ENCODE data around the gene PEX7.
"Not testable (repeated sequence)": the region's sequence is repeated elsewhere in the genome, so short reads cannot be mapped to it uniquely, and the experiment has no call there.

The PEX7 gene

GRCh38 chr6:136787726-136788068 lies 34.7 kb upstream of the PEX7 start:
- no peaks in the 10 kb centered on the region for H3K27me3 ChIP-seq (replicated peaks; ENCODE audit: insufficient read depth, low read length)
- 0 out of 2 replicates have a peak, but pooled peaks cover 6% of the 10 kb centered on the region for H3K36me3 ChIP-seq (replicated peaks; ENCODE audit: insufficient read depth, low read length)
- no peak overlapping the region for H3K27ac ChIP-seq (ENCODE audit: low read length)
- H3K4me3 ChIP-seq (ENCODE audit: low read length) = no peak overlapping the region
- no peak overlapping the region for H3K9ac ChIP-seq (ENCODE audit: low read length)
- peaks cover 15% of the 10 kb centered on the region for H3F3A ChIP-seq (ENCODE audit: insufficient read depth, low read length)
- no peak overlapping the region for H2AFZ ChIP-seq (ENCODE audit: low read length)
- H3K79me2 ChIP-seq (ENCODE audit: low read length) = peaks cover 84% of the 10 kb centered on the region
- H3K9me2 ChIP-seq (replicated peaks; ENCODE audit: insufficient read depth, low read length) = no peaks in the 10 kb centered on the region
- no peaks in the 10 kb centered on the region for H3K9me3 ChIP-seq (replicated peaks; ENCODE audit: insufficient read depth, low read length)
- no peak overlapping the region for H3K4me2 ChIP-seq (ENCODE audit: low read depth, low read length)
- H3K4me1 ChIP-seq (ENCODE audit: low read length) = peaks cover 45% of the 10 kb centered on the region
- no peak for TF ChIP-seq EZH2 (optimal IDR thresholded peaks at IDR 0.05; ENCODE audit: low read depth, low read length)
- no peak for DNase-seq
- H4K20me1 ChIP-seq (ENCODE audit: insufficient read depth, low read length) = no peaks in the 10 kb centered on the region; the same call in 1 of the 2 replicates

GRCh38 chr6:136788069-136788902 lies 34.1 kb upstream of the PEX7 start:
- H3F3A ChIP-seq (ENCODE audit: insufficient read depth, low read length) = peaks cover 19% of the 10 kb centered on the region
- TF ChIP-seq, protein P1, sequence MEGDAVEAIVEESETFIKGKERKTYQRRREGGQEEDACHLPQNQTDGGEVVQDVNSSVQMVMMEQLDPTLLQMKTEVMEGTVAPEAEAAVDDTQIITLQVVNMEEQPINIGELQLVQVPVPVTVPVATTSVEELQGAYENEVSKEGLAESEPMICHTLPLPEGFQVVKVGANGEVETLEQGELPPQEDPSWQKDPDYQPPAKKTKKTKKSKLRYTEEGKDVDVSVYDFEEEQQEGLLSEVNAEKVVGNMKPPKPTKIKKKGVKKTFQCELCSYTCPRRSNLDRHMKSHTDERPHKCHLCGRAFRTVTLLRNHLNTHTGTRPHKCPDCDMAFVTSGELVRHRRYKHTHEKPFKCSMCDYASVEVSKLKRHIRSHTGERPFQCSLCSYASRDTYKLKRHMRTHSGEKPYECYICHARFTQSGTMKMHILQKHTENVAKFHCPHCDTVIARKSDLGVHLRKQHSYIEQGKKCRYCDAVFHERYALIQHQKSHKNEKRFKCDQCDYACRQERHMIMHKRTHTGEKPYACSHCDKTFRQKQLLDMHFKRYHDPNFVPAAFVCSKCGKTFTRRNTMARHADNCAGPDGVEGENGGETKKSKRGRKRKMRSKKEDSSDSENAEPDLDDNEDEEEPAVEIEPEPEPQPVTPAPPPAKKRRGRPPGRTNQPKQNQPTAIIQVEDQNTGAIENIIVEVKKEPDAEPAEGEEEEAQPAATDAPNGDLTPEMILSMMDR (IDR thresholded peaks at IDR 0.05; ENCODE audit: low read length) = no peak
- no peak for TF ChIP-seq EZH2phosphoT487 (IDR thresholded peaks at IDR 0.05; ENCODE audit: low read length)
- no peak for TF ChIP-seq EZH2 (optimal IDR thresholded peaks at IDR 0.05; ENCODE audit: low read depth, low read length)
- H3K4me1 ChIP-seq (ENCODE audit: low read length) = peaks cover 45% of the 10 kb centered on the region
- no peak overlapping the region for H3K4me3 ChIP-seq (ENCODE audit: low read length)
- peaks cover 79% of the 10 kb centered on the region for H3K79me2 ChIP-seq (ENCODE audit: low read length)
- DNase-seq = no peak
- no peaks in the 10 kb centered on the region for H3K9me2 ChIP-seq (replicated peaks; ENCODE audit: insufficient read depth, low read length)
- no peaks in the 10 kb centered on the region for H3K27me3 ChIP-seq (replicated peaks; ENCODE audit: insufficient read depth, low read length)
- H3K36me3 ChIP-seq (replicated peaks; ENCODE audit: insufficient read depth, low read length) = 0 out of 2 replicates have a peak, but pooled peaks cover 6% of the 10 kb centered on the region
- no peak overlapping the region for H3K27ac ChIP-seq (ENCODE audit: low read length)
- H3K4me2 ChIP-seq (ENCODE audit: low read depth, low read length) = no peak overlapping the region
- no peaks in the 10 kb centered on the region for H3K9me3 ChIP-seq (replicated peaks; ENCODE audit: insufficient read depth, low read length)
- H4K20me1 ChIP-seq (ENCODE audit: insufficient read depth, low read length) = no peaks in the 10 kb centered on the region; the same call in 1 of the 2 replicates
- H2AFZ ChIP-seq (ENCODE audit: low read length) = no peak overlapping the region
- no peak overlapping the region for H3K9ac ChIP-seq (ENCODE audit: low read length)

- H3K9me3 ChIP-seq (replicated peaks; ENCODE audit: insufficient read depth, low read length); H2AFZ ChIP-seq (ENCODE audit: low read length); H3K4me2 ChIP-seq (ENCODE audit: low read depth, low read length); H4K20me1 ChIP-seq (ENCODE audit: insufficient read depth, low read length); DNase-seq; H3K9me2 ChIP-seq (replicated peaks; ENCODE audit: insufficient read depth, low read length); H3K27me3 ChIP-seq (replicated peaks; ENCODE audit: insufficient read depth, low read length); H3K36me3 ChIP-seq (replicated peaks; ENCODE audit: insufficient read depth, low read length); H3K9ac ChIP-seq (ENCODE audit: low read length); H3K27ac ChIP-seq (ENCODE audit: low read length); H3K4me3 ChIP-seq (ENCODE audit: low read length): not testable (repeated sequence)
- Histone ChIP-seq H3F3A (ENCODE audit: insufficient read depth, low read length) (peaks cover 21% of the 10 kb centered on the region), H3K4me1 (ENCODE audit: low read length) (peaks cover 34% of the 10 kb centered on the region), H3K79me2 (ENCODE audit: low read length) (peaks cover 68% of the 10 kb centered on the region)
These were observed 33.0 kb upstream of the PEX7 start for GRCh38 chr6:136789440-136789839.

- Histone ChIP-seq H3K9ac (ENCODE audit: low read length) (peak overlapping the region; percentile 72), H3K79me2 (ENCODE audit: low read length) (peaks cover 56% of the 10 kb centered on the region), H3K4me3 (ENCODE audit: low read length) (peak overlapping the region; percentile 97), H3K4me2 (ENCODE audit: low read depth, low read length) (peak overlapping the region; percentile 62), H3K9me2 (replicated peaks; ENCODE audit: insufficient read depth, low read length) (no peaks in the 10 kb centered on the region), H4K20me1 (ENCODE audit: insufficient read depth, low read length) (no peaks in the 10 kb centered on the region; the same call in 1 of the 2 replicates), H3K27ac (ENCODE audit: low read length) (peak overlapping the region; percentile 76; the same call in 1 of the 2 replicates), H3K36me3 (replicated peaks; ENCODE audit: insufficient read depth, low read length) (no peaks in the 10 kb centered on the region), H3K9me3 (replicated peaks; ENCODE audit: insufficient read depth, low read length) (no peaks in the 10 kb centered on the region), H3K27me3 (replicated peaks; ENCODE audit: insufficient read depth, low read length) (no peaks in the 10 kb centered on the region), H3K4me1 (ENCODE audit: low read length) (peaks cover 22% of the 10 kb centered on the region), H2AFZ (ENCODE audit: low read length) (peak overlapping the region; percentile 87; the same call in 1 of the 2 replicates), H3F3A (ENCODE audit: insufficient read depth, low read length) (peaks cover 21% of the 10 kb centered on the region)
- TF ChIP-seq EZH2phosphoT487 (IDR thresholded peaks at IDR 0.05; ENCODE audit: low read length) (no peak), EZH2 (optimal IDR thresholded peaks at IDR 0.05; ENCODE audit: low read depth, low read length) (no peak)
- TF ChIP-seq, protein P1 (IDR thresholded peaks at IDR 0.05; ENCODE audit: low read length) = no peak
- no peak for DNase-seq
These were observed 31.7 kb upstream of the PEX7 start for GRCh38 chr6:136790411-136791295.
